Measurements from ENCODE around the gene NEK1. TPM values are rescaled to one million over a fixed set of nuclear protein-coding genes. Genes with fewer than 3 reads are reported as not detected.
"Not testable (repeated sequence)": the region's sequence is repeated elsewhere in the genome, so short reads cannot be mapped to it uniquely, and the experiment has no call there.

The NEK1 gene
- total RNA-seq, 1 donor from 2014 or later: 6.5 TPM

DNA sequence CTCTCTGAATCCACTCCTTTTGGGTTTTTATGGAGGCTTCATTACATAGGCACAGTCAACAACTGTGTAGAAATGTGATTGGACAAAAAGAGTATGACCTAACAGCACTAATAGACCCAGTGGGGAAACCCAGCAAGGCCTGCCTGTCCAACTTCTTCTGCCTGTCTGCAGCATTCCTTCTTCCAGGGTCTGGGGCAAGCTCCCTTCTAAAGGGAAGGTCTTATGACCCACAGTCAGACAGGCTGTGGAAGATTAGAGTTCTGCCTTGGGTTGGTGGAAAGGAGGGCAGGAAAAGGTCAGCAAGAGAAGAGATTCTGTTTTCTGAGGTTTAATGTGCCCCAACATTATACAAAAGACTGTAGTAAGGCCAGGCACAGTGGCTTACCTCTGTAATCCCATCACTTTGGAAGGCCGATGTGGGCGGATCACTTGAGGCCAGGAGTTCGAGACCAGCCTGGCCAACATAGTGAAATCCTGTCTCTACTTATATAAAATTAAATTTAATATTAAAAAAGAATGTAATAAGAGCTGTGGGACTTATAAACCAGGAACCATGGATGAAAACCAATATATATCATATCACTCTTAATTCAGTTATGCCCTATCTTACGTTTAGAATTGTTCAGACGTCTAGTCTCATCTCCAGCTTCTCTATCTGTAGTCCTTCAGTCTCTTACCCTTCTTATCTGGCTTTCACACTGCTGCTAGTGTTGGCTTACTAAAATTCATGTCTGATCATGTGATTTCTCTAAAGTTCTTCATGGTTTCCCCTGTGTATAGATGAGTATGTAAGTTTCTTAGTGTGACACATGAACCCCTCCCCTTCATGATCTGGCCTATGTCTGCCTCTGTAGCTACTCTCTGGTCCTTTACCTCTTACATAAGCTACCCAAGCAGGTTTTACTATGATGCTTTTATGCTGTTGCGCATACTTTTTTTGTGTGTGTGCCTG lies 14.2 kb upstream of the NEK1 start:
- DNase-seq (ENCODE audit: low read depth in 2 of 2): no peak

DNA sequence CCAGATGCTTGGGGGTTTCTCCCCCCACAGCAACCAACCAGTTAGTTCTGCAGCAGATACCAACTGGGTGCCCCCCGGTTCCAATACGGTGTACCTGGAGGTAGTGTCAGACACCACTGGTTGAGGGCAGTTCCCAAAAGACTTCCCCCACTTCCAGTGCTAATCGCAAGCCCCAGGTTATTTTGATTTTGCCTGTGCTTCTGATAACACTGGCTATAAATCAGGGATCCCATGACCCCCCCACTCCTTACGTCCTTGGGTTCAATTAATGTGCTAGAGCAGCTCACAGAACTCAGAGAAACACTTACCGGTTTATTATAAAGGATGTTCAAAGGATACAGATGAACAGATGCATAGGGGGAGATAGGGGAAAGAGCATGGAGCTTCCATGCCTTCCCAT lies 13.5 kb upstream of the NEK1 start:
- DNase-seq (ENCODE audit: low read depth in 2 of 2): no peak

DNA sequence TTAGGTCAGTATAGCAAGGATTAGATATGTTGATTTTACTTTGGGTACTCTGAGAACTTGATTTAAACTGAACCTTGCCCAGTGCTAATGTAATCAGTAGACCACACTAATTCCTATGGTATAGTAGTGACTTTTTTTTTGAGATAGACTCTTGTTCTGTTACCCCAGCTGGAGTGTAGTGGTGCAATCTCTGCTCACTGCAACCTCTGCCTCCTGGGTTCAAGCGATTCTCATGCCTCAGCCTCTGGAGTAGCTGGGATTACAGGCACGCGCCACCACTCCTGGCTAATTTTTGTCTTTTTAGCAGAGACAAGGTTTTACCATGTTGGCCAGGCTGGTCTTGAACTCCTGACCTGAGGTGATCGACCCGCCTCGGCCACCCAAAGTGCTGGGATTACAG lies 11.6 kb upstream of the NEK1 start:
- DNase-seq (ENCODE audit: low read depth in 2 of 2): not testable (repeated sequence)

DNA sequence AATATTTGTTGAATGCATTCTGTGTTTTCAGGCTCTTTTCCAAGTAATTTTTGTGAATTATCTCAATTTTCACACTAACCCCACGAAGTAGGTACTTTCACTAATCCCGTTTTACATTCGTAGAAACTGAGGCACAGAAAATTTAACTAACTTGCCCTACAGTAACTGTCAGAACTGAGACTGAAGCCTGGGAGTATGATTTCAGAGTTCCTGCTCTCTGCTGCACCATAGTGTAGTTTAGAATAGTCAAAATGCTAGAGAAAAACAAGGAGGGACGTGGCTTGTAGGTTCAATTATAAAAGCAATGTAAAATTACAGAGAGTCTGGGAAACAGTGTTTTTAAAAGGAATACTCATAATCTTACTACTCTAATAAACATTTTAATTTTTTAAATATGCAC lies 10.2 kb upstream of the NEK1 start:
- DNase-seq (ENCODE audit: low read depth in 2 of 2): peak in 1 of 2 donors; percentile 34

DNA sequence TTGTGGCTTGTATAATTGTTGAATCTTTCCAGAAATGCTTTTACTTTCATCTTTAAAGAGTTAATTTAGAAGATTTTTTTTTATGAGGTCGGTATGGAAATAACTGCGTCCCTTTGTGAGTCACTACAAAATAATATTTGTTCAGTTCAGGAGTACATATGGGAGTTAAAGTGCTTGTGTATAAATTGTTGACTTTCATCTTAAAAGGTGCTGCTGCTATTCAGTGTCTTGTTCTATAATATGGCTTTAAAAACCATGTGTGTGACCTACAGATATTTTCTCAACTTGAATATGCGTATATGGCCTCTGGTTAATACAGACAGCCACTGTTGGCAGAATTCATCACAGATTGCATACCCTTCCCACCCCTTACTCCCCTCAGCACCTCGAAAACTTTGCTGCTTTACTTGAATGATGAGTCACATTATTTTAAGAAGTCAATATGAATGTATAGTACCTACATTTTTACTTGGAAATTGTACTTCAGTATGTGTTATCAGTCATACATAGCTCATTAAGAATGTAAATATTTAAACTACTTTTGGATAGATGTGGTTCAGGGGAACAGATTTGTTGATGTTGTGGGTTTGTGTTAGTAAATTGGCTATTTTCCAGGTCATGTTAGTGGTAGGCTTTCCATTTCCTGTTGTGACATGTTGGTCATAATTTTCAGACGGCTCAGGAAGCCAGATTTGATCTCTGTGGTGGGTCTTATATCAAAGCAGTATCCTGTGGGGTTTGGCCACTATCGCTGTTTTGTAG lies 9.5 kb upstream of the NEK1 start:
- DNase-seq (ENCODE audit: low read depth in 2 of 2): peak; percentile 85 to 91

DNA sequence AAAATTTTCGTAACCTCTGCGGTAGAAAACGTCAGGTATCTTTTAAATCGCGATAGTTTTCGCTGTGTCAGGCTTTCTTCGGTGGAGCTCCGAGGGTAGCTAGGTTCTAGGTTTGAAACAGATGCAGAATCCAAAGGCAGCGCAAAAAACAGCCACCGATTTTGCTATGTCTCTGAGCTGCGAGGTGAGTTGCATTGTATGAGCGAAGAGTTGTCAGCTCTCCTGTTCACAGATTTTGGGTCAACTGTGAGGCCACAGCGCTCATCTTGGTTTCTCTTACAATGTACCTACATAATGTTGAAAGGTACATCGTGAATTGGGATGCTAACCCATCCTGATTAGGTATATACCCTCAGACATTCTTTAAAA lies 8.5 kb upstream of the NEK1 start:
- peak; percentile 41 to 65 for DNase-seq (ENCODE audit: low read depth in 2 of 2)

DNA sequence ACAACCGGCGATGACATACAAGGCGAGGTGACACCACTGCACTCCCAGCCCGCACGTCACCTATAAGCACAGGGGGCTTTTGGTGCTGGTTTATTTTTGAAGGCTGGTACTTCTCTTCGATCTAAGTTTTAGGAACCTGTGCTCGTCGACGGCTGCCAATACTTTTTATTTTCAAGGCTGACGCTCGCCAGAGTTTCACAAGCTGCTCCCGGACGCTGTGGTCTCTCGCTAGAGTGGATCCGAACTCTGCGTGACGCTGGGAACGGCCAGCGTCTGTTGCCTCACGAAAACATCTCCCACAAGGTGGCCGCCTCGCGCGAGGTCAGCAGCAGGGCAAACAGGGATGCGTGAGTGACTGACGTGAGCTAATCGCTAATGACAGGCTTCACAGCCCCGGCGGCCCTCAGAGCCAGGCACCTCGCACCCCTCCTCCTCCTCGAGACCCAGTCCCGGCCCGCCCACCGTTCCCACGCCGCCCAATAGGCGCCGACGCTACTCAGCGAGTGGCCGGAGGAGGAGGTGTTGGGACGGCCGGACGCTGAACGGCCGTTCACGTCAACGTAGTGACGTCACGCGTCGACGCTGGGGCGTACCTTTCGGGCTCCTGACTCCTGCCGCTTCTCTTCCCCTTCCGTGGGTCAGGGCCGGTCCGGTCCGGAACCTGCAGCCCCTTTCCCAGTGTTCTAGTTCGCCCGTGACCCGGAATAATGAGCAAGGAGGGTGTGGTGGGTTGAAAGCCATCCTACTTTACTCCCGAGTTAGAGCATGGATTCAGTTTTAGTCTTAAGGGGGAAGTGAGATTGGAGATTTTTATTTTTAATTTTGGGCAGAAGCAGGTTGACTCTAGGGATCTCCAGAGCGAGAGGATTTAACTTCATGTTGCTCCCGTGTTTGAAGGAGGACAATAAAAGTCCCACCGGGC lies 7.8 kb upstream of the NEK1 start, which contains the start of gene CLCN3:
TSS of gene CLCN3 (plus strand) at position 621 of the 922 bp plus-strand sequence. CDS start 15,351 bp downstream, outside the sequence.
- peak; percentile 99 to 100 for DNase-seq (ENCODE audit: low read depth in 2 of 2)

DNA sequence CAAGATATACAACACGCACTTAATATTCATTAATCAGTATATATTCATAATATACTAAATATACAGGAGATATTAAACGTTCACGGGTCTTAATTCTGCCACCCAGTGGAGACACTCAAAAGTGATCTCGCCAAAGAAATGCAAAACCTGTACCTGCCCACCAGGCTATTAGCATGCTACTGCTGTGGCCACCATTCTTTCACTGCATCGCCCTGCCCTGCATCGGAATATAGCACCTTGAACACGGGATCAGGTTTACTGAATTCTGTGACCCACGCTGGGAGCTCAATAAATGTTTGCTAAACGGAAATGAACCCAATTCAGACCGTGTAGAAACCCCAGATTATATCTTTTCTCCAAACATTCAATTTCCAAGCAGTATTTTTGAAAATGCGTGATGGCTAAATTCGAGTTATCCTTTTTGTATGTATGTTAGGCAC lies 7.2 kb upstream of the NEK1 start:
- peak; percentile 70 to 83 for DNase-seq (ENCODE audit: low read depth in 2 of 2)

DNA sequence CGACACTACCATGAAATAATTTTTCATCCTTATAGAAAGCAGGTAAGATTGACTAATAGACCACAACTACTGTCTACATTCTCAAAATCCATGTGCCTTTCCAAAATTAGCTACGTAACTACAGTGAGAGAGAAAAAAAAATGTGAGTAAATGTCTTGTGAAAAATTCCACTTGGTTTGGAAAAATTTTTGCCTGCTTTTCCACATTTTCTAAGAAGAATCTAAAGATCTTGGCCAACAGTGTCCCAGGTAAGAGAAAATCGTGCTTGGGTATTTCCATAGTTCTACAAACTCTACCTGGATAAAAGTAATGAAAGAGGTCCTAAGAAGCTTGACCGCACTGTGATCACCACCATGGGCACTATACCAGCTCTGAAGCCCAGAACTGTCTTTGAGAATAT lies 6.6 kb upstream of the NEK1 start:
- DNase-seq (ENCODE audit: low read depth in 2 of 2): no peak

DNA sequence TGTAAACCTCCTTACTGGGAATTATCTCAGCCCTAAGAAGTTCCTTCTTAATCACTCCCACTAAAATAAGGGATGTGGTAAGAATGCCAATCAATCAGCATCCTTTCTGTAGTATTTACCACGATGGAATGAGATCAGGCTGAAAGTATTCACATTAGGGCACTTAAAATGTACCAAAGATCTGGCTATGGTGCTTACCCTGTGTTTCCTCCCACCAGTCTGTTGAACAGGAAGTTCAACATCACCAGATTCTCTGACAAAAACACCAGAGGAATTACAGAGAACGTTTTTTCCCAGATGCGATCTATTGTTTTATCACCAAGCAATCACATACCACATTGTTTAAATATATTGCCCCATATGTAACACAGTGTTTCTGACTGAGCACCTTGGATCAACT lies 5.9 kb upstream of the NEK1 start:
- DNase-seq (ENCODE audit: low read depth in 2 of 2): peak; percentile 69 to 85

DNA sequence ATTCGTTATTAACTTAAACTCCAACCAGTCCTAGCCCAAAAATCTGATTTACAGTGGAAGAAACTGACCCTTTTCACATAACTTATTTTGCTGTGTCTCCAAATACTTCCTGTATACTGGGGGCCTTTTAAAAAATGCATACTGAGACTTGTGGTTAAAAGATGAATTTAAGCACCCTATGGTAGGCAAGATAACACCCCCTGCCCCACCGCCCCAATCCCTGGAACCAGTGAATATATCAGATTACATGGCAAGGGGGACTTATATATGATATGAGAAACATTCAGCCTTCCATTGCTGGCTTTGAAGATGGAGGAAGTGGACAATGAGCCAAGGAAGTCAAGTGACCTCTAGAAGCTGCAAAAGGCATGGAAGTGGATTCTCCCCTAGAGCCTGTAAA lies 4.9 kb upstream of the NEK1 start:
- no peak for DNase-seq (ENCODE audit: low read depth in 2 of 2)

DNA sequence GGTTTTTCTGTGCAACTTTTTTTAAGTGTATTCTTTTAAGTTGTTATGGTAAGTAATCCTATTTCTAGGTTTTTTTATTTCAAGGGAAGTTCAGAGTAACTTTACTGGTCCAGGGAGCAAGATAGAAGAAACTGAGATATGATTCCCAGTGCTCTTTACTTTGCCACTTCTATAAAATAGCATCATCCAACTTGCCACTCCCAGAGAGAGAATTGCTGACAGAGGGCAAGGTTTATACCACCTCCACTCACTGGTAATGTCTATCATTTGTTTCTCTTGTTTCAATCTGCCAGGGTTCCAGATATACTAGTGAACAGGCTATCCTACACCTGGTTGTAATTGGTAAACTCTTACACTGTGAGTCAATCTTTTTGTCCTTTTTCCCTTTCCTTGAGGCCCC lies 4.5 kb upstream of the NEK1 start:
- DNase-seq (ENCODE audit: low read depth in 2 of 2): no peak

DNA sequence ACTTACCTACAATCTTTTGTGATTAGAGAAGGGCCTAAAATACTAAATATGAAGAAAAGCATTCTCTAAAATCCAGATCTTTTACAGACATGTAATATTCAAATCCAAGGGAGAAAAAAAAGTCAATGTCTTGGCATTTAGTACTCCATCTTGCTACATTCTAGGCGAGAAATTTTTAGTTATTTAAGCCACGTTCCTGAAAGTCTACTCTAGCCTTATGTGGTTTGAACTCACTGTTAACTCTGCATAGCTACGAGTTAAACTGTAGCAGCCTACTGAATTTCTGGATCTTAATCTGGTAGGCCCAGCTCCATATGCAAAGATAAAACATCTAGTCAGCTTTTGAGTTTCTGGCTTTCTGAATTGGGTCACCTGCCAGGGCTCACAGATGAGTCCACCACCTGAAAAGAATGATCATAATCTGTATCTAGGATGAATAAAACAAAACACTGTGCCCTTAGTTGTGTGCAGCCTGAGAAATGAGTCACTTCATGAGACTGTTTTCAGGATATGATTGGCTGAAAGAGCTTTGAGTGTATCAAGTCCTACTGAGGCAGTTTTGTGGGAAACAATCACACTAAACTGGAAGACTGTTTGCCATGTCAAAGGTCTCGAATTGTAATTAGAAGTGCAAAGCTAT lies 3.2 kb upstream of the NEK1 start:
- peak; percentile 21 to 43 for DNase-seq (ENCODE audit: low read depth in 2 of 2)

DNA sequence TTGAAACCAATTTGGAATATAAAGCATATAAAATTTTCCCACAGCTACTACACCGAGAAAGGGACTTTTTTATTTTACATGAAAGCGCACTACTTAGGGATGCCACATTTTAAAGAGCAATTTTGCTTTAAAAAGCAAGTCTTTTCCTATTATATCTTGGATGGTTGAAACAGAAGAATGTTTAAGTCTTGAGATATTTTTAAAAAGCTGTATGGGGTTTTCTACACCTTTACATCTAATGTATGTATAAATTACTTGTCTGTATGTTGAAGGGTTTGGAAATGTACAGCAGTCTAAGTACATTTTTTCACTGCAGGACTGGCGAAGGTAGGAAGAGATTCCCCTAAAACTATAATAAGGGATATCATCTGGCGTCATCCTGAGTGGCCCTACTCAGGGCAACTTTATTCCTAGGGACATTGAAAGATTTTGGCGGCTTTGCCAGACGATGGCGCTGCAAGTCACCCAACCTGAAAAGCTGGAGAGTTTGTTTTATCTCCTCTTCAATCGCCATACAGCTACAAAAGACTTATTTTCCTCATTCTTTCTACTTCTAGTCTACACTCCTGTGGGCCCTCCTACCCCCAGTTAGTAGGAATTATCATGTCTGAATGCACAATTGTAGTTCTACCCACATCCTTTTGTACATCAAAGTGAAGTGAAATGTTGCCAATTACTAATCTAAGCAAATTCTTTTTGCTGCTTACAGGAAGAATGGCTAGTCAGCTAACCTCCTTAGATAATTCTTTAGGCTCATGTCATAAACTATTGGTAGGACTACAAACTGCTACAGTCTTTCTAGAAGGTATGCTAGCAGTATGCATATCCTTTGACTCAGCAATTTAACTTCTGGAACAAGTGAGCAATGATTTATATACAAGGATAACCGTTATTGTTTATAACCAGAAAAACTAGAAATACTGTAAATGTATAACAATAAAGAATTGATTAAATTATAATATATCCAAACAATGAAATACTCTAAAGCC lies 782 bp upstream of the NEK1 start:
- DNase-seq (ENCODE audit: low read depth in 2 of 2): peak; percentile 84 to 88

DNA sequence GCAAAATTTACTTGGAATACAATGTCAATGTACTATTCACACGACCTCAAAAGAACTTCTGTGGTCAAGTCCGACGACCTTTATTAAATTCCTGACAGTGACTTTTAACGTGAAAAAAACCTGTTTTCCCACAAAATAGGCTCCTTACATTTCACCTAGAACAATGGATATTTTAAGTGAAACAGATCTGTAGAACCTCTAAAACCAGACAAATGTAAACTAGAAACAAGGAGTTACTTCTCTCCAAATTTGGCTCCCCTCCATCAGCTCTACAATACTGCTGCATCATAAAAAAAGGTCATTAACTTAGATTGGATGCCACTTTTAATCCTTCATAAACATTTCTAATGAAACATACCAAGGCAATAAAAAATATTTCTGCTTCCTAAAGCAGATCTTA lies 1.2 kb downstream of the NEK1 start:
- DNase-seq (ENCODE audit: low read depth in 2 of 2): no peak

DNA sequence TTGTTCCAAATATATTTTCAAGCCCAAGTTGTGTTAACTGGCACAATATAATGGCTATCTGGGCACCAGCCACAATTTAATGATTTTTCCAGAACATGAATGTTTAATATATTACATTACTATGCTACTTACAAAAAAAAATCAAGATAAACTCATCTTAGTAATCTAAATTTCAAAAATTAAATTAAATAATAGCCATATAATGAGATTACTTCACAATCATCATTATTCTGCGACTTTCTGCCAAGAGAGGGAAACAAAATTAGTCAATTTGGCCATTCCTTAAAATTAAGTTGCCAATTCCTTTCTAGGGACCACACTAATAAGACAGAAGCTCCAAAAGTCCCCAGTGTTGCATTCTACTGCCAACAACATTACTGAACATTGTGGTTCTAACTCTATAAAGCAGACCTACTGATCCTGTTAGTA lies 7.5 kb downstream of the NEK1 start:
- DNase-seq (ENCODE audit: low read depth in 2 of 2): no peak

DNA sequence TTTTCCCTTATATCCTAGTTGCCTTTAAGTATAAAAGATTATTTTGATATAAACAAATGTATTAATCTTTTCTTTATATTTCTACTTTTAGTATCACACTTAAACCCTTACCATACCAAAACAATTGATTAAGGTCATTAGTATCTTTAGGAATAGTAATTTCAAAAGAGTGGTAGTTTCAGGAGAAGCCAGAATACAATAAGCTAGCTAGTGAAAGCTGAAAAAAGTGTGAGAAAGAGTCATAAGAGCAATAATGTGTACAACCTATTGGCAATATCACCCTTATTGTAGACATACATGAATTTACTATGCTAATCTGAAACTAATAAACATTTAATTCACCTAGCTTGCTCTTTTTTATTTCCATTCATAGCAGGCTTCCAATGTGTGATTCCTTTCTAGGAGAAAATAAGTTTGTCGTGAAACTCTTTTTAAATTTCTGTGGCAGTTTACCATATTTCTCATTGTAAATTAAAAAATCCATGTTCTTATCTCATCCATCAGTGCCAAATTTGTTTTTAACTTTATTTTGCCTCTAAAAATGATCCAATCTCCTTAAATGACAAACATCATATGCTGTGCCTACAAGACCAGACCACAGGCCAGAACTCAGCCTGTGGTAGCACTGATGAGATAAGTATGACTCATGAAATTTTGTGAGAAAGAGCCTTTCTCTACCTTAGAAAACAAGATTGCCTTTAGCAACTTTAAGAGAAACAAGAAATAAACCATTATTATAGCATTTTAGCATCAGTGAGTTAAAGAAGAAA lies 8.1 kb downstream of the NEK1 start:
- peak; percentile 6 to 69 for DNase-seq (ENCODE audit: low read depth in 2 of 2)

DNA sequence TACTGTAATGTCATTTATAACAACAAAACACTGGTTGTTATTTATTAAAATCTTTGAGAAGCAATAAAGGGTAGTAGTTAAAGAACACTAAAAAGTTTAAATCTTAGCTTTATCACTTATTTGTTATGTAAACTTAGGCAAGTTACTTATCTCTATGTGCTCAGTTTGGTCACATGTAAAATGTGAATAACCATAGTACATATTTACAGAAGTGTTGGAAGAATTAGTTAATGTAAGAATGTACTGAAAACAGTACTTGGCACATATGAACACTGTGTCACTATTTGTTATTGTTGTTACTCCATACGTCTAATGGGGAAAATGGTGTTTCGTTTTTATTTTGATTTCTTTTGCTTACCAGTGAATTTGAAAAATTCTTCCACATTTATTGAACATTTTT lies 9.1 kb downstream of the NEK1 start:
- DNase-seq (ENCODE audit: low read depth in 2 of 2): no peak

Measured in lung microvascular endothelial cell (primary cell).